GM19043 (cell line): ENCODE measurements around the gene FCER2.

Experiments
- ATAC-seq: cut with Tn5 transposase; IDR thresholded peaks from one replicate; pipeline ENCODE4 v1.9.1; 2021; ENCODE audit warnings: low read depth; ENCODE audit not compliant: unreplicated experiment

FCER2 gene

DNA sequence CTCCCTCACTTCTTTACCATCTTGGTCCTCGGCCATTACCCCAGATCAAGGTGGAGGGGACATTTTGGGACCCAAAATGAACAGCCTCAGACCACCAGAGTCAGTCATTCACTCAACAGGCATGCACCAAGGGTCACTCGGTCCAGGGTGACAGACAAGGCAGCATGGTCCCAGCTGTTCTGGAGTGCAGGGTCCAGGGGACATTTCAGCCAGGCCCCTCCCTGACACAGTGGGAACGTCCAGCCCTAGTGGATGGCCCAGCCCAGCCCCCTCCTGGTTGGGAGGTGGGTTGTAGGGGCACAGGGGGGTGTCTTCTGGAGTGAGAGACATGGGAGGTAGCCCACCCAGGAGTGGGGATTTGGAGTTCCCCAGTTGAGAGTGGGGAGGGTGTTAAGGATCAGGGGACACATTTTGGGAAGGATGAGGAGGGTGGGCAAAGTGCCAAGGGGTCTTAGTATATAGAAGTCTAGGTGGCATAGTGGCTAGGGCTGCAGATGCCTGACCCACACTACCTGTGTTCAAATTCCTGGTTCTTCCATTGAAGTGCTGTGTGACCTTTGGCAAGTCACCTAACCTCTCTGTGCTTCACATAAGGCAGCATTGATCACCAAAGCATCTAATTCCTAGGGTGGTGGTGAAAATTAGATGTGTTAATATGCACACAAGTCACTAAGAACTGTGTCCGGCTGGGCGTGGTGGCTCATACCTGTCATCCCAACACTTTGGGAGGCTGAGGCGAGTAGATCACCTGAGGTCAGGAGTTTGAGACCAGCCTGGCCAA is 2.5 kb upstream of the FCER2 start:
- ATAC-seq, result no peak

DNA sequence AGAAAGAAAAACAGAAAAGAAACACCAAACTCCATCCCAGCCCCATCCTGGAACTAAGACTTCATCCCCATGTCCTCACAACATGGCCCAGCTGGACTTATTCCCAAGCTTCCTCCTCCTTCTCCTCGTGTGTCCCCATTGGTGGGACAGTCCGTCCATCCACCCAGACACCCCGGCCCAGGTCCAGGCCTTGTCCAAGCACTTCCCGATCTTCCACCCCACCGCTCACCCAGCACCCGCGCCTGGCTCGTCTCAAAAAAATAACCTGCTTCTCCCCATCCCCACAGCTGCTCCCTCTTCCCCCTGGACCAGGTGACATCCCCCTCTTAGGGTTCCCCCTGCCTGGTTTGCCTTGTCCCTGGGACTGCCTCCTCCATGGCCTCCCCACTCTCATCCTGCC is 1.4 kb upstream of the FCER2 start:
- no peak for ATAC-seq

DNA sequence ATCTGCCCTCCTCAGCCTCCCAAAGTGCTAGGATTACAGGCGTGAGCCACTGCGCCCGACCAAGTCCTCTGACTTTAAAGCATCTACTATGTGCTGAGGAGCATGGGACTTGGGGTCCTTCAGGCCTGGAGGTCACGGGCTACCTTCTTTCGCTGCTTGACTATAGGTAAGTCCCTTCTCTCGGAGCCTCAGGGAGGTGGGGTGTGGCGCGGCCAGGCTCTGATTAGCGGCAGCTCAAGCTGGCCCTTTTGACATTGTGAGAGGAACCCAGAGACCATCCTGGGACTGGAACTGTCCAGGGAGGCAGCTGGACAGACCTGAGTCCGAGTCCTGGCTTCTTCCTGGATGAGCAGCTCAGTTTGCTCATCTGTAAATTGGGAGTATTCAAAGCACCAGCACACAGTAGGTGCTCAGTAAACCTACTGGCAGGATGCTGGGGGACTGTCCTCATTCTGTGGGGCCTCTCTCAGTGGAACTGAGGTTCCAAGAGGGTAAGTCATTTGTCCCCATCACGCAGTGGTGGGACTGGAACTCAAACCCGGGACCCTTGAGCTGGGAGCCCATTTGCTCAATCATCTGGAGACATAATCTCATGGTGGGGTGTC is 780 bp downstream of the FCER2 start:
- ATAC-seq, result no peak

DNA sequence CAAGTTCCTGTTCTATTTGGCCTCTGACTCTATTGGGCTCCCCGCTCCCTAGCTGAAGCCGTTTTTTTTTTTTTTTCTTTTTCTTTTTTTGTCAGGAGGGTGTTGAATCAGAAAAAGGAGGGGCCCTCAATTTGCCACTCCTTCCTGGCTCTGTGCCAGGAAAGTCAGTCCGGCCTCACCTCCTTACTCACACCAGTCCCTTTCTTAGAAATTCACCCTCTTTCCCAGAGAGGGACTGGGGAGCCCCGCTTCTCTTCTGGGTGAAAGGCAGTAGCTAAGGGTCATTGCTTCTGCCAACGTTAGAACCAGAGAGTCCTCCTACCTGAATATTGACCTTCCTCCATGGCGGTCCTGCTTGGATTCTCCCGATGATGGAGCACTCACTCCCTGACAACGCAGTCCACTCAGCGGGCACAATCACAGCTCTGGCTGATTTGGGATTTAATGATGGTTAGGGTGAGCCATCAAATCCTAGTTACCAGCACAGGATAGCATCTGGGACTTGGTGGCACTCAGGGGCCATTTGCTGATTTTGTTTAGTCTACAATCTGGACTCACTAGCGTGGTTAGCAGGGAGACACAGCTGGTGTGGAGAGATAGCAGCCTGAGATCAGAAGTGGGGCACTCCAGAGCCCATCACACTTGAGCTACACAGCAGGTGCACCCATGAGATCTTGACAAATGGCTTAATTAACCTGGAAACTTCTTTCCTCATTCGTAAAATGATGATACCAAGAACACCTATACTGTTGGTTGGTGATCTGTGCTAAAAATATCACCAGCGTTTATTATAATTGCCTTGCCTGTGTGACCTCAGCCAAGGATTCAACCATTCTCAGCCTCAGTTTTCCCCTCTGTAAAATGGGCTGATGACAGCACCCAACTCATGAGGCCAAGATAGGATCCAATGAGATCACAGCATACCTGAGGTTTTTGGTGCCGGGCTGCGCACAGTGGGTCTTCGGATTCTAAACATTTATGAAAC is 2.2 kb downstream of the FCER2 start:
- no peak for ATAC-seq

DNA sequence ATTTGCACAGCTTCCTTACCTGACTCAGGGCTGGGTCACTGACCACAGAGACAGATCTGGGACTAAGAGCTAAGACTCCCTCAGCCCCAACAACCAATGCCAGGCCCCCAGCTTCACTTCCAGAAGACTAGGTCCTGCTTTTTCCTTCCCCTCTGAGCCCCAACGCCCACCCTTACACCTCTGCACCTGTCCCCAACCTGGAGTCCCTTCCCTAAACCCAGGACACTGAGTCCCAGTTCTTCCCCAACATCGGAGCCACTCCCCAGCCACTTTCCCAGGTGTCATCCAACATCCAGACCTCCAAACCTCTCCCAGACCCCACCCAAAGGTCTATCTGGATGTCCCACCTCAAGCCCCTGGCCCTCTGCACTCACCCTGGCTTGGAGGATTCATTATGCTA is 2.9 kb downstream of the FCER2 start:
- no peak for ATAC-seq

DNA sequence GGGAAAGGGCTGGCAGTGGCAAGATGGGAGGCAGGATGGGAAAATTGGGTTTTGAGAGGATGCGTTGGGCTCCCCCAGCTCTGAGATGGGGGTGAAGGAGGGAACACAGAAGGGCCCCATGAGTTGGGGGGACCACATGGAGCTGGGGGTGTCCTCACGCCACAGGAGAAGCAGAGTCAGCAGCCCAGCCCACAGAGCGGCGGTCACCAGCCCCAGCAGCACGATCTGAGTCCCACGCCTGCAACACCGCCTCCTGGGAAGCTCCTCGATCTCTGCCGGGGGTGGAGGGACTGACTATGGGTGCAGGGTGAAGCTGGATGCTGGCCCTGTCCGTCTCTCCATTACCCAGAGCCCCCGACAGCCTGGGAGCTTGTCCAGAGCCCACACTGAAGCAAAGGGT is 3.3 kb downstream of the FCER2 start:
- ATAC-seq, result no peak

DNA sequence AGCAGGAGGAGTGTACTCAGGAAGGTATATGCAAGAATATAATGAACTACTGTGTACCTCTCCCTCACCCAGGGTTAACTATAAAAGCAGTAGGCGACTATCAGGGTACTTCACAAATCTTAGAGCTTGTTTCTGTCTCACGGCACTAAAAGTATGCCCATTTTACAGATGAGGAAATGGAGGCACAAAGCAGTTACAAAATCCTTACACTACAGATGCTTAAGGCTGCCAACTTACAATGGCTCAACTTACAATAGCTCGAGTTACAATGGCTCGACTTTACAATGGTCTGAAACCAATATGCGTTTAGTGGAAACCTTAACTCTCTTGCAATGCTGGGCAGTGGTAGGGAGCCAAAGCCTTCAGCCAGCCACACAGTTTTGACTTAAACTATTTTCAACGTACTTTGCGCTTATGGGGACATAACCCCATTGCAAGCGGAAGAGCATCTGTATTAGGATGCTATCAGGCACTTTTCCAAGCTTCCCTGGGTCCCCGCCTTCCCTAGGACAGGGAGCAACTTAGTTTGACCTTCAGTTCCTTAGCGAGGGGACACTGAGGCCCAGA is 4.1 kb downstream of the FCER2 start:
- no peak for ATAC-seq

DNA sequence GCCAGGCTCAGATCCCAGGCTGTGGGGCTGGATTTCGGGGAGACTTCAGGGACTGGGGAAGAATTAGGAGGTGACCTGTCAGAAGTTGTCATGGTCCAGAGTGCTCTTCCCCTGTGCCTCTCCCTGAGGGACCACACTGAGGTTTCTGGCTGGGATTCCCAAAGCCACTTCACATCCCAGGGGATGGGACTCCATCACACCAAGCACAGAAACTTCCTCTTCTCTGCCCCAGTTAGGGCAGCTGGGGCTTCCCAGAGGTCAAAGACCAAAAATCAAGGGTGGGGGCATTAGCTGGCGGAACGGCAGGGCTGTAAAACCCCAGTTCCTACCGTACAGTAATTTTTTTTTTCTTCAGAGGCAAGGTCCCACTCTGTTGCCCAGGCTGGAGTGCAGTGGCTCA is 7.4 kb downstream of the FCER2 start:
- ATAC-seq, result no peak

DNA sequence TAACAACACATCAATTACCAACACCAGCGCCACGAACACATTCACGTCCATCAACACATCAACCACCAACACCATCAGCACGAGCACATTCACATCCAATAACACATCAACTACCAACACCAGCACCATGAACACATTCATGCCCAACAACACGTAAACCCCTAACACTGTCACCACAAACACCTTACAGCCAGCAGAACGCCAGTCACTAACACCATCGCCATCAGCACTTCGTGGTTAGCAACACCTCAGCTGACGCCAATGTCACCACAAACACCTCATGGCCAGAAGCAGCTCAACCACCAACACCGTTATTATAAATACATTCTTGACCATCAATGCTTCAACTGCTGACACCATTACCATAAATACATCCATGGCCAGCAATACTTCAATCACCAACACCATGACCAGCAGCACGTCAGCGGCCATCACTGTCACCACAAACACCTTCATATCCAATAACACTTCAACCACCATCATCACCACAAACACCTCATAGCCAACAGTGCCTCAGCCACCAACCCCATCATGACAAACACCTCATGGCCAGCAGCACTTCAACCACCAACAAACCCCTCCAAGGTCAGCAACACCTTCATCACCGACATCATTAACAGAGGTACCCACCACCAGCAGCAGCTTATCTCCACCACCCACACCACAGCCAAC is 9.4 kb downstream of the FCER2 start:
- ATAC-seq, result no peak

DNA sequence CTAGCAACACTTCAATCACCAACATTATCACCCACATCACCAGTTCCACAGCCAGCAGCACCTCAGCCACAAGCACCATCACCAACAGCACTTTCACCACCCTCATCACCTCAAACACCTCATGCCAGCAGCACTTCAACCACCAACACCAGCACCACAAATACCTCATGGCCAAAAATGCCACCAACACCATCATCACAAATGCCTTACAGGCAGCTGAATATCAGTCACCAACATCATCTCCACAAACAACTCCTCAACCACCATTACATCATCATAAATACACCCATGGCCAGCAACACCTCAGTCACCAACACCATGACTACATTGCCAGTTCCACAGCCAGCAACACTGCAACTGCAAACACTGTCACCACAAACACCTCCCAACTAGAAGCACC is 10.4 kb downstream of the FCER2 start:
- no peak for ATAC-seq

DNA sequence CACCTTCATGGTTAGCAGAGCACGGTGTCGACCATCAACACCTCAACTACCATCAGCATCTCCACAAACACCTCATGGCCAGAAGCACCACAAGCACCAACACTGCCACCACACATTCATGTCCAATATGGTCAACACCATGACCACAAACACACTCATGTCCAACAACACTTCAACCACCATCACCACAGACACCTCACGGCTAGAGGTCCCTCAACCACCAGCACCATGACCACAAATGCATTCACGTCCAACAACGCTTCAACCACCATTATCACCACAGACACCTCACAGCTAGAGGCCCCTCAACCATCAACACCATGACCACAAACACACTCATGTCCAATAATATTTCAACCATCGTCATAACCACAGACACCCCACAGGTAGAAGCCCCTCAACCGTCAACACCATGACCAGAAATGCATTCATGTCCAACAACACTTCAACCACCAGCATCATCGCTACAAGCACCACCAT is 11.1 kb downstream of the FCER2 start:
- ATAC-seq, result no peak

DNA sequence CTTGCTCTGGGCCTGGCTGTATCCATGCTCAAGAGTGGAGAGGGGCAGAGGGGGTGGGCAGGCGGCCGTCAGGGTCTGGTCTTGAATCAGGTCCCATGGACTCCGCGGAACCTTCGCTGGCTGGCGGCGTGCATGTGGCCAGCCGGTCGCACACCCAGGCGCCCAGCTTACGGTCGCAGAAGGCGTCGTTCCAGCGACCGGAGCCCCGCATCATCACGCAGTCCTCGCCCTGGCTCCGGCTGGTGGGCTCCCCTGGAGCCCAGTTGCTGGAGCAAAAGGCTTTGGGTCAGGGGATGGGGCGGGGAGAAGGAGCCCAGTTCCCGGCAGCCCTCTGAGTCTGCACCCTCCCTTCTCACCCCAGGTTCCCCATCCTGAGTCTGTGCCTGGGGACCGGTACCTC is 12.8 kb downstream of the FCER2 start:
- ATAC-seq, result no peak

DNA sequence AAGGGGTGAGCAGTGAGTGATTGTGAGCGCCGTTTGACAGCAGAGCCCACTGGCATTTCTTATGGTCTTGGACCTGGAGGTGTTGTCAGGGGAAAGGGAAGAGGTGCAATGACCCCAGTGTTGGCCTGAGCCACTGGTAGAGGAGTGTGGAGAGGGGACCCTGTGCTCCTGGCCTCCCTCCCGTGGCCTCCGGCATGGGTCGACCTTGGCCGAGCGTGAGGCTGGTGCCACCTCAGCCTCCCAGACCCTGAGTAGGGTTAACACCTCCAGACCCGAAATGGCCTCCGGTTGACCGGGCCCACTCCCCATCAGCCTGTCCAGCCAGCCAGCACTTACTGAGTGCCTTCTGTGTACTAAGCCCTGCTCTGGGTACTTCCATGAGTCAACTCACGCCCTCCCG is 14.8 kb downstream of the FCER2 start:
- no peak for ATAC-seq

DNA sequence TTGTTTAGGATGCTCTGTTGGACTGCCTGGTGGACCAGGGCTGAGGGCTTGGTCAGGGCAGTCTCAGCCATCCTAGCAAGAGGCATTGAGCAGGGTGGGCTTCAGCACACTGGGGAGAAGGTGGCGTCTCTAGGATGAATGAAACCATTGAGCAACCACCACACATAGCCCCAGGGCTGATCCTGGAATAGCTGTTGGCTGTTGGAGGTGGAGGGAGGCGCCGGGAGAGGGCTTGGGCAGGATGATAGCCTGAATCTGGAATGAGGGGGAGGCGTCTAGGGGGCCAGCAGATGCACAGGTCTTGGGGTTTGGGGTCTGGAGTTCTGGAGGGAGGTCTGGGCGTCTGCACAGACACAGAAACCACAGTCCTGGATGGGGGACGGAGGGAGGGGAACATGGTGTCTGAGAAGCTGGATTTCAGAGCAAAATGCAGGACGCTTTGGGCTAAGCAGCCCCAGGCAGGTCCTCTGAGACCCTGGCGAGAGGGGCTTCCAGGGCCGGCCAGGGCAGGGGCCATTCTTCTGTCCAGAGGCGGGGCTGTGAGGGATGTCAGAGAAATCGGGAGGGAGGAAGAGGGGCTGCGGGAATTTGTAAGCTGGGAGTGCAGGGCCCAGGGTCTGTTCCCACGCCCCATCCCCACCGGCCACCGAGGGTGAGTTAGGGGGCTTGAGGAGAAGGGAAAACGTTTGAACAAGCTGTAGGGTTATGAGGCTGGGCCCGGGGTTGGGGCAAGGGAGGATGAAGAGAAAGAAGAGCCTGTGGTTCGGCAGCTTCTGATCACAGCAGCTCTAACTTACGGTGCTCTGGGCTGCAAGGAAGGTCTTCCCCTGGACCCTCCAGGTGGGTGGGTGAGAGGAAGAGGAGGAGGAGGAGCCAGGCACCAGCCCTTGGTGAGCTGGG is 16.1 kb downstream of the FCER2 start:
- no peak for ATAC-seq

DNA sequence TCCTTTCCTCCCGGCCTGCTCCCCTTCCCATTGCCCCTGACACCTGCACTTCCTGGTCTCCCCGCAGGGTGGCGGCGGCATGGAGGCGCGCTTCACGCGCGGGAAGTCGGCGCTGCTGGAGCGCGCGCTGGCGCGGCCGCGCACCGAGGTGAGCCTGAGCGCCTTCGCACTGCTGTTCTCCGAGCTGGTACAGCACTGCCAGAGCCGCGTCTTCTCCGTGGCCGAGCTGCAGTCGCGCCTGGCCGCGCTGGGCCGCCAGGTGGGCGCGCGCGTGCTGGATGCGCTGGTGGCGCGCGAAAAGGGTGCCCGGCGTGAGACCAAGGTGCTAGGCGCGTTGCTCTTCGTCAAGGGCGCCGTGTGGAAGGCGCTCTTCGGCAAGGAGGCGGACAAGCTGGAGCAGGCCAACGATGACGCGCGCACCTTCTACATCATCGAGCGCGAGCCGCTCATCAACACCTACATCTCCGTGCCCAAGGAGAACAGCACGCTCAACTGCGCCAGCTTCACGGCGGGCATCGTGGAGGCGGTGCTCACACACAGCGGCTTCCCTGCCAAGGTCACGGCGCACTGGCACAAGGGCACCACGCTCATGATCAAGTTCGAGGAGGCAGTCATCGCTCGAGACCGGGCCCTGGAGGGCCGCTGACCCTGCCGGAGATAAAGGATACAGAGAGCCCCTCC is 19.6 kb downstream of the FCER2 start:
- ATAC-seq, result no peak

DNA sequence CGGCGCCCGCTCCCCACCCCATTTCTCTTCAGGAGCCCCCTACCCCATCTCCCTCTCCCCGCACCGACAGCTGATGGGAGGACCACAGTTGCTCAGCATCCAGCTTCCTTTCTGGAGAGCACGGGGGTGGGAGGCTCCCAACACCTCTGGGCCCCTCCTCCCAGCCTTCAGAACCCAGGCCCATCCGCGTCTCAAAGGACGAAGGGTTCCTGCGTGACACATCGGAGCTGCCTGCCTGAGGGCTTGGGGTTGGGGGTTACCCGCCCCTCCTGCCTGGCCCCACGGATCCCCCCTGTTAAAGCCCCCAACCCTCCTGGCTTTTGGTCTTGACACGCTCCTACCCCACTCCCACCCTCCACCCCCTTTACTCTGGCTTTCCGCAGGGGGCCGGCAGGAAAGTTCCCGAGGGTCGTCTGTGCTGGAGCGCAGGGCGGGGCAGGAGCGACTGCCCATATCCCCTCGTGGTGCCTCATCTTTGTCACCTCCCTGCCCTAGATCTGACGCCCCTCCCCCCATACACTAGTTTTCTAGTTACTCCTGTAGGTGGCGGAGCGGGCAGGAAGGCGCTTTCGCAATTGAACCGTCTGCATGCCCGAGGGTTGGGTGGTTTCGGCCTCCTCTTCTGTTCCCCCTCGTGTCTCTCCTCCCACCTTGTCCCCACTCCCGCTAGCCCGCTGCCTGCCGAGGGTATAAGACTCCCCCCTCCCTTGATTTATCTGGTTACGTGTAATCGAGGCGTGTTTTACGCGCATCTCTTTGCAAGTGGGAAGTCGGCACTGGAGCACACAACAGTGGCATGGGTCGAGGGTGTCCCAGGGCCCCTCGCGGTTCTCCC is 20.4 kb downstream of the FCER2 start:
- no peak for ATAC-seq

DNA sequence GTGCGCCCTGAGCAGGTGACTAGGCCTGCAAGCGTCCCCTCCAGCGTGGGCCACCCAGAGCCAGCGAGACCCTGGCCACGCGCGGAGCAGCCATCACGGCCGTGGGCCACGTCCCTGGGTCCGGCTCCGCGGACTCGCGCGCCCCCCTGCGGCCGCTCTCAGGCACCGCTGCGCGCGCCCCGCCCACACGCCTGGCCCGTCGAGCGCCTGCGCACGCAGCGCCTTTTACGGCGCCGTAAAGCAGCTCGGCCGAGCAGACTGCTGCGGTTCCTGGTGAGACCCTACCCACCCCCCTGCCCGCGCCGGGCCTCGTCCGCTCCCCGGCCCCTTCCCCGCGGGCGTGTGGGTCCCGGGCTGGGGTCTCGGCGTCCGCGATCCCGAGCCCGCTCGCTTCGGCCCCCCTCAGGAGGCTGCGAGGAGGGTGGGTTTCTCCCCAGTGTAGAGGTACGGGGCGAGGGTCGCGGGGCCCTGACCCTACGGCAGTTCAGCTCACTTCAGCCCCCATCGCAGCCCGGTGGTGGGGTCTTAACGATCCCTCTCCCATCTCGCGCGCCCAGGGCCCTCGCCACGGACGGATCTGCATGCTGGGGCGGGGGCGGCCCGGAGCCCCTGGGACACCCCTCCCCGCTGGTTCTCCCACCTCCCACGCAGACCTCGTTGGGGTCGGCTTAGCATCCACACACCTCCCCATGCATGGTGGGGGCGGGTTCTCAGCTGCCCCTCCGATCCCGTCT is 21.2 kb downstream of the FCER2 start, which contains the start of gene TRAPPC5:
TRAPPC5 (plus strand) TSS at position 228 of the 734 bp plus-strand sequence. CDS start 1,421 bp downstream, outside the sequence.
- ATAC-seq, result no peak
